Neural progenitor cell (in vitro differentiated cells): ENCODE data around the gene MMP28.

Source experiments
- CTCF ChIP-seq: fragments of 200-600 bp; sonication (generic); IDR thresholded peaks from 2 replicates; pipeline ENCODE4 v1.5.1; 2017; ENCODE audit warnings: antibody characterized with exemption, mild to moderate bottlenecking
- EZH2 ChIP-seq: fragments of 200-600 bp; sonication (generic); IDR thresholded peaks from 2 replicates; pipeline ENCODE4 v1.6.1; 2017; ENCODE audit warnings: antibody characterized with exemption, mild to moderate bottlenecking, moderate library complexity
- EZH2phosphoT487 ChIP-seq: fragments of 200-600 bp; sonication (generic); IDR thresholded peaks from 2 replicates; pipeline ENCODE4 v1.6.1; 2017; ENCODE audit warnings: antibody characterized with exemption

- TF ChIP-seq CTCF = no peak
- no peak for TF ChIP-seq EZH2
- TF ChIP-seq EZH2phosphoT487 = no peak
These were observed 33.8 kb downstream of the MMP28 start for GRCh38 chr17:35761601-35762000.
